ENCODE measurements around the gene GRID1.

- TF ChIP-seq CTCF (IDR thresholded peaks at IDR 0.05) (no peak), POLR2A (IDR thresholded peaks at IDR 0.05) (no peak)
Measured at GRCh38 chr10:86113501-86113900, 253.1 kb downstream of the GRID1 start.

Data from thyroid gland (tissue), 4 donors.